Measurements from ENCODE around the gene KISS1. TPM values are rescaled to one million over a fixed set of nuclear protein-coding genes. Genes with fewer than 3 reads are reported as not detected.

KISS1 gene
- total RNA-seq, 2 donors from 2014 or later = not detected

GRCh38 chr1:204171751-204172178 lies 24.5 kb downstream of the KISS1 start:
- intact Hi-C loops (cut with DNase I) = no loop called here
- DNase-seq (ENCODE audit: low spot score) = no peak

- intact Hi-C loops (cut with DNase I) = no loop called here
- DNase-seq (ENCODE audit: low spot score) = peak; percentile 0
Measured at GRCh38 chr1:204170494-204171155, 25.7 kb downstream of the KISS1 start.

- no peak for DNase-seq (ENCODE audit: low spot score)
- intact Hi-C loops (cut with DNase I) = loop anchor here in 1 of 2 donors (5.0 kb wide), 1 partner anchor 32 kb away; no protein-coding TSS in a partner anchor
Measured at GRCh38 chr1:204169858-204170257, 26.4 kb downstream of the KISS1 start.

GRCh38 chr1:204167730-204168129 lies 28.6 kb downstream of the KISS1 start:
- peak; percentile 1 for DNase-seq (ENCODE audit: low spot score)
- intact Hi-C loops (cut with DNase I) = loop anchor here in 1 of 2 donors (5.0 kb wide), 1 partner anchor 35 kb away; no protein-coding TSS in a partner anchor

GRCh38 chr1:204166219-204166618 lies 30.1 kb downstream of the KISS1 start, which contains the start of gene REN:
Gene REN (minus strand): TSS chr1:204166337. CDS start chr1:204166293, 44 bp downstream.
- DNase-seq (ENCODE audit: low spot score) = peak; percentile 32
- intact Hi-C loops (cut with DNase I) = loop anchor here in 1 of 2 donors (5.0 kb wide), 1 partner anchor 36 kb away; no protein-coding TSS in a partner anchor

- DNase-seq (ENCODE audit: low spot score) = peak; percentile 92
- intact Hi-C loops (cut with DNase I) = loop anchor here in 1 of 2 donors (2.0 to 5.0 kb wide), 2 partner anchors 50 to 200 kb away; partner anchors contain the start of gene GOLT1A
Measured at GRCh38 chr1:204162494-204163074, 33.7 kb downstream of the KISS1 start.

GRCh38 chr1:204161609-204162493 lies 34.4 kb downstream of the KISS1 start:
- intact Hi-C loops (cut with DNase I) = loop anchor here in 1 of 2 donors (2.0 to 5.0 kb wide), 2 partner anchors 50 to 201 kb away; partner anchors contain the start of gene GOLT1A

GRCh38 chr1:204157962-204158361 lies 38.3 kb downstream of the KISS1 start:
- intact Hi-C loops (cut with DNase I) = loop anchor here in 1 of 2 donors (10.0 kb wide), 1 partner anchor 347 kb away; no protein-coding TSS in a partner anchor
- DNase-seq (ENCODE audit: low spot score) = no peak

More at GRCh38 chr1:204161609-204162493, 34.4 kb downstream of the KISS1 start:
- peak; percentile 31 for DNase-seq (ENCODE audit: low spot score)

GRCh38 chr1:204155881-204156280 lies 40.4 kb downstream of the KISS1 start:
- intact Hi-C loops (cut with DNase I) = loop anchor here in 1 of 2 donors (10.0 kb wide), 1 partner anchor 349 kb away; no protein-coding TSS in a partner anchor

GRCh38 chr1:204154568-204155255 lies 41.6 kb downstream of the KISS1 start:
- DNase-seq (ENCODE audit: low spot score) = peak; percentile 66
- intact Hi-C loops (cut with DNase I) = loop anchor here in 1 of 2 donors (10.0 kb wide), 1 partner anchor 350 kb away; no protein-coding TSS in a partner anchor

More at GRCh38 chr1:204155881-204156280, 40.4 kb downstream of the KISS1 start:
- DNase-seq (ENCODE audit: low spot score) = peak; percentile 62

- peak; percentile 43 for DNase-seq (ENCODE audit: low spot score)
- intact Hi-C loops (cut with DNase I) = loop anchor here in 1 of 2 donors (10.0 kb wide), 1 partner anchor 351 kb away; no protein-coding TSS in a partner anchor
Measured at GRCh38 chr1:204153667-204154066, 42.6 kb downstream of the KISS1 start.

GRCh38 chr1:204152310-204153044 lies 43.8 kb downstream of the KISS1 start:
- intact Hi-C loops (cut with DNase I) = loop anchor here in 1 of 2 donors (10.0 kb wide), 1 partner anchor 352 kb away; no protein-coding TSS in a partner anchor
- peak; percentile 76 for DNase-seq (ENCODE audit: low spot score)

GRCh38 chr1:204151552-204152309 lies 44.6 kb downstream of the KISS1 start, which contains the start of gene ETNK2:
Gene ETNK2 (minus strand): TSS chr1:204152044. CDS start chr1:204151852, 192 bp downstream.
- intact Hi-C loops (cut with DNase I) = loop anchor here in 1 of 2 donors (10.0 kb wide), 1 partner anchor 353 kb away; no protein-coding TSS in a partner anchor
- DNase-seq (ENCODE audit: low spot score) = peak; percentile 87

GRCh38 chr1:204150702-204151551 lies 45.4 kb downstream of the KISS1 start:
- peak; percentile 84 for DNase-seq (ENCODE audit: low spot score)
- intact Hi-C loops (cut with DNase I) = loop anchor here in 1 of 2 donors (10.0 kb wide), 1 partner anchor 354 kb away; no protein-coding TSS in a partner anchor
